ENCODE measurements around the gene MED13.

GRCh38 chr17:61926826-61927207, 138.3 kb downstream of the MED13 start:
- TF ChIP-seq, protein P1, sequence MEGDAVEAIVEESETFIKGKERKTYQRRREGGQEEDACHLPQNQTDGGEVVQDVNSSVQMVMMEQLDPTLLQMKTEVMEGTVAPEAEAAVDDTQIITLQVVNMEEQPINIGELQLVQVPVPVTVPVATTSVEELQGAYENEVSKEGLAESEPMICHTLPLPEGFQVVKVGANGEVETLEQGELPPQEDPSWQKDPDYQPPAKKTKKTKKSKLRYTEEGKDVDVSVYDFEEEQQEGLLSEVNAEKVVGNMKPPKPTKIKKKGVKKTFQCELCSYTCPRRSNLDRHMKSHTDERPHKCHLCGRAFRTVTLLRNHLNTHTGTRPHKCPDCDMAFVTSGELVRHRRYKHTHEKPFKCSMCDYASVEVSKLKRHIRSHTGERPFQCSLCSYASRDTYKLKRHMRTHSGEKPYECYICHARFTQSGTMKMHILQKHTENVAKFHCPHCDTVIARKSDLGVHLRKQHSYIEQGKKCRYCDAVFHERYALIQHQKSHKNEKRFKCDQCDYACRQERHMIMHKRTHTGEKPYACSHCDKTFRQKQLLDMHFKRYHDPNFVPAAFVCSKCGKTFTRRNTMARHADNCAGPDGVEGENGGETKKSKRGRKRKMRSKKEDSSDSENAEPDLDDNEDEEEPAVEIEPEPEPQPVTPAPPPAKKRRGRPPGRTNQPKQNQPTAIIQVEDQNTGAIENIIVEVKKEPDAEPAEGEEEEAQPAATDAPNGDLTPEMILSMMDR (IDR thresholded peaks at IDR 0.05), result no peak
- no peak for TF ChIP-seq POLR2AphosphoS5 (IDR thresholded peaks at IDR 0.05; ENCODE audit: insufficient read depth in 1 of 2, low read depth in 1 of 2)

Data from vagina (tissue), 2 donors.